ENCODE measurements around the gene ENAH.
"Not testable (repeated sequence)": the region's sequence is repeated elsewhere in the genome, so short reads cannot be mapped to it uniquely, and the experiment has no call there.

Gene ENAH

GRCh38 chr1:225644666-225645065 lies 8.3 kb downstream of the ENAH start:
- DNase-seq (ENCODE audit: low read depth), result no peak

GRCh38 chr1:225642177-225642576 lies 10.7 kb downstream of the ENAH start:
- DNase-seq (ENCODE audit: low read depth), result peak; percentile 24

GRCh38 chr1:225638853-225639252 lies 14.1 kb downstream of the ENAH start:
- DNase-seq (ENCODE audit: low read depth), result no peak

GRCh38 chr1:225637651-225638199 lies 15.2 kb downstream of the ENAH start:
- DNase-seq (ENCODE audit: low read depth), result no peak

GRCh38 chr1:225636992-225637391 lies 15.9 kb downstream of the ENAH start:
- not testable (repeated sequence) for DNase-seq (ENCODE audit: low read depth)

- no peak for DNase-seq (ENCODE audit: low read depth)
These were observed 17.3 kb downstream of the ENAH start for GRCh38 chr1:225635649-225636048.

- DNase-seq (ENCODE audit: low read depth), result not testable (repeated sequence)
These were observed 20.1 kb downstream of the ENAH start for GRCh38 chr1:225632836-225633235.

GRCh38 chr1:225631021-225631663 lies 21.8 kb downstream of the ENAH start:
- no peak for DNase-seq (ENCODE audit: low read depth)

- no peak for DNase-seq (ENCODE audit: low read depth)
These were observed 23.4 kb downstream of the ENAH start for GRCh38 chr1:225629483-225629882.

- not testable (repeated sequence) for DNase-seq (ENCODE audit: low read depth)
These were observed 24.1 kb downstream of the ENAH start for GRCh38 chr1:225628794-225629193.

- no peak for DNase-seq (ENCODE audit: low read depth)
These were observed 25.5 kb downstream of the ENAH start for GRCh38 chr1:225627304-225627947.

GRCh38 chr1:225626698-225627097 lies 26.2 kb downstream of the ENAH start:
- DNase-seq (ENCODE audit: low read depth), result peak; percentile 15

GRCh38 chr1:225617956-225618355 lies 35.0 kb downstream of the ENAH start:
- DNase-seq (ENCODE audit: low read depth), result no peak

GRCh38 chr1:225617479-225617878 lies 35.4 kb downstream of the ENAH start:
- peak; percentile 17 for DNase-seq (ENCODE audit: low read depth)

- DNase-seq (ENCODE audit: low read depth), result not testable (repeated sequence)
These were observed 37.5 kb downstream of the ENAH start for GRCh38 chr1:225615403-225615790.

GRCh38 chr1:225613006-225613405 lies 39.9 kb downstream of the ENAH start:
- DNase-seq (ENCODE audit: low read depth), result no peak

GRCh38 chr1:225612287-225612686 lies 40.6 kb downstream of the ENAH start:
- no peak for DNase-seq (ENCODE audit: low read depth)

- DNase-seq (ENCODE audit: low read depth), result no peak
These were observed 41.2 kb downstream of the ENAH start for GRCh38 chr1:225611537-225612223.

GRCh38 chr1:225610539-225610938 lies 42.4 kb downstream of the ENAH start:
- no peak for DNase-seq (ENCODE audit: low read depth)

- DNase-seq (ENCODE audit: low read depth), result no peak
These were observed 44.7 kb downstream of the ENAH start for GRCh38 chr1:225608014-225608796.

- no peak for DNase-seq (ENCODE audit: low read depth)
These were observed 45.6 kb downstream of the ENAH start for GRCh38 chr1:225607355-225607754.
